Lung (tissue), 12 donors: ENCODE measurements around the gene MSH4. TPM values are rescaled to one million over a fixed set of nuclear protein-coding genes. Genes with fewer than 3 reads are reported as not detected.

Source experiments
- ATAC-seq: fragments of 200-7000 bp; cut with Tn5 transposase; one replicate; pipeline ENCODE4 v1.9.1; 2020; ENCODE audit warnings: moderate number of reproducible peaks; ENCODE audit not compliant: insufficient read depth, low FRiP score
- DNase-seq, 3 donors: peaks; one replicate each; pipeline ENCODE4 v3.0.0-alpha.2; 2013 to 2017
- H3K27ac ChIP-seq, 2 donors: one replicate each; pipeline ENCODE4 v1.5.1; 2013; ENCODE audit warnings: mild to moderate bottlenecking in 2 of 2, moderate library complexity in 2 of 2, control low read depth in 1 of 2, inconsistent platforms in 1 of 2, low read depth in 1 of 2, low read length in 1 of 2
- H3K27me3 ChIP-seq, 3 donors: one replicate each; pipeline ENCODE4 v1.5.1; 2013; ENCODE audit warnings: low read length in 2 of 3; ENCODE audit not compliant: control insufficient read depth in 3 of 3, insufficient read depth in 3 of 3
- H3K36me3 ChIP-seq, 4 donors: one replicate each; pipeline ENCODE4 v1.5.1; 2013; ENCODE audit warnings: low read length in 4 of 4, mild to moderate bottlenecking in 1 of 4, moderate library complexity in 1 of 4; ENCODE audit not compliant: control insufficient read depth in 4 of 4, insufficient read depth in 4 of 4
- H3K4me1 ChIP-seq, 5 donors: one replicate each; pipeline ENCODE4 v1.5.1; 2013; ENCODE audit warnings: low read length in 5 of 5, mild to moderate bottlenecking in 2 of 5, moderate library complexity in 1 of 5; ENCODE audit not compliant: control insufficient read depth in 5 of 5, insufficient read depth in 5 of 5
- H3K4me3 ChIP-seq: one replicate; pipeline ENCODE4 v1.5.1; 2013; ENCODE audit warnings: mild to moderate bottlenecking, control low read depth, moderate library complexity
- H3K9ac ChIP-seq, 2 donors: one replicate each; pipeline ENCODE4 v1.5.1; 2013; ENCODE audit warnings: low read length in 2 of 2, control low read depth in 1 of 2; ENCODE audit not compliant: insufficient read depth in 1 of 2
- H3K9me3 ChIP-seq, 4 donors: one replicate each; pipeline ENCODE4 v1.5.1; 2013; ENCODE audit warnings: low read length in 3 of 4, mild to moderate bottlenecking in 1 of 4, moderate library complexity in 1 of 4; ENCODE audit not compliant: control insufficient read depth in 4 of 4, insufficient read depth in 3 of 4
- CTCF ChIP-seq: IDR thresholded peaks from 2 replicates; pipeline ENCODE4 v1.5.1; 2012; ENCODE audit warnings: mild to moderate bottlenecking; ENCODE audit errors: control extremely low read depth, extremely low read depth
- WGBS, 2 donors: extraction: QIAGEN DNeasy Blood & Tissue Kit; methylation state at CpG; one replicate each; pipeline ENCODE4 v1.1.7; 2013; 5-methylcytosine and 5-hydroxymethylcytosine counted together
- polyA plus RNA-seq, 2 donors: library from polyadenylated mRNA; stranded (reverse); fragments of 200-250 nt; gene quantifications; one replicate each; pipeline ENCODE4 v1.2.1, GENCODE V29; 2013
- total RNA-seq, 2 donors: library from RNA; depleted of rRNA in 1 of 2; stranded (reverse); fragments of >200 nt in 1 of 2; gene quantifications; one replicate each; pipeline ENCODE4 v1.2.1, GENCODE V29; 2014 to 2021
- donor health status: control.
- donor health status: control.
- donor health status: Bipolar disorder and iron deficiency.
- donor health status: healthy.
- donor health status: DM: yes; HTN: yes; CAD: no.

The MSH4 gene
- total and polyA plus RNA-seq, 4 donors, result 0.13 to 0.40 (median 0.36) TPM

DNA sequence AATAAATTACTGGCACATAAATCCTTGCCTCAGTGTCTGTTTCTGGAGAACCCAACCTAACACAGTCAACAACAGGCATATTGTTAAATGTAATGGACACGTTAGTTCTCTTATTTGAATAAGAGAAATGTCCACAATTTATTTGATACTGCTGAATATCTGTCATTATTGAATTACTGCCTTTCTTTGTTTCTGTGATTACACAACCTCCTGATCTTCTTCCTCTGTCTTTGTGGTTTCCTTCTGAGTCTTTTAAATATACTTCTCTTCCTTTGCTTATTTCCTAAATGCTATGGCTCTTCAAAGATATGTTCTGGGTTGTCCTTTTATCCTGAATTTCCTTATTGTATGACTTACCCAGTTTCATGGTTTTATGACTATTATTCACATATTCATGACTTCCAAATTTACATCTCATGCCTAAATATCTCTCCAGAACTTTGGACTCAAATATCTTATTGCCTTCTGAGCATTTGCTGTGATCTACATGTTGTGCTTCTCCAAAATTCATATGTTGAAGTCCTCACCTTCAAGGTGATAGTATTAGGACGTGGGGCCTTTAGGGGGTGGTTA lies 39.9 kb downstream of the MSH4 start:
- no peak overlapping the region for H3K9ac ChIP-seq
- no peaks in the 10 kb centered on the region for H3K27me3 ChIP-seq
- ATAC-seq, result no peak
- DNase-seq, result no peak
- 51 to 56% methylated on average over 2 of the region's 2 CpGs for WGBS, 2 donors
- H3K4me3 ChIP-seq, result no peak overlapping the region
- no peaks in the 10 kb centered on the region for H3K9me3 ChIP-seq
- H3K36me3 ChIP-seq, result no peaks in the 10 kb centered on the region
- no peak for TF ChIP-seq CTCF
- no peaks in the 10 kb centered on the region for H3K4me1 ChIP-seq
- H3K27ac ChIP-seq, result no peak overlapping the region

DNA sequence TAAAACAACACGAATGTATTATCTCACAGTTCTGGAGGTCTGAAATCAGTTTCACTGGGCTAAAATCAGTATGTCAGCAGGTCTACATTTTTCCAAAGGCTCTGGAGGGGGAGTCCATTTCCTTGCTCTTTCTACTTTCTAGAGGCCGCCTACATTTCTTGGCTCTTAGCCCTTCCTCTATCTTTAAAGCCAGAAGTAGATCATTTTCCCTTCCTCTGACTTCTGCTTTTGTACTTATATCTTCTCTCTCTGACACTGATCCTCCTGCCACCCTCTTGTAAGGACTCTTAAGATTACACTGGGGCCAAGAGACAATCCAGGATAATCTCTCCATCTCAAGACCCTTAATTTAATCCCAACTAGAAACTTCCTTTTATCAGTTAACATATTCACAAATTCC lies 41.4 kb downstream of the MSH4 start:
- Histone ChIP-seq H3K9ac (no peak overlapping the region), H3K9me3 (no peaks in the 10 kb centered on the region), H3K4me1 (no peaks in the 10 kb centered on the region), H3K36me3 (no peaks in the 10 kb centered on the region), H3K27ac (no peak overlapping the region), H3K4me3 (no peak overlapping the region), H3K27me3 (no peaks in the 10 kb centered on the region)
- TF ChIP-seq CTCF, result no peak
- WGBS, 2 donors, result 69 to 74% methylated on average over 2 of the region's 2 CpGs
- DNase-seq (no peak), ATAC-seq (no peak)

GRCh38 chr1:75841421-75841820 lies 44.7 kb downstream of the MSH4 start:
- Histone ChIP-seq H3K4me1 (no peaks in the 10 kb centered on the region), H3K4me3 (no peak overlapping the region), H3K36me3 (no peaks in the 10 kb centered on the region), H3K9ac (no peak overlapping the region), H3K27ac (no peak overlapping the region), H3K27me3 (no peaks in the 10 kb centered on the region), H3K9me3 (no peaks in the 10 kb centered on the region)
- ATAC-seq (no peak), DNase-seq (no peak)
- no peak for TF ChIP-seq CTCF

DNA sequence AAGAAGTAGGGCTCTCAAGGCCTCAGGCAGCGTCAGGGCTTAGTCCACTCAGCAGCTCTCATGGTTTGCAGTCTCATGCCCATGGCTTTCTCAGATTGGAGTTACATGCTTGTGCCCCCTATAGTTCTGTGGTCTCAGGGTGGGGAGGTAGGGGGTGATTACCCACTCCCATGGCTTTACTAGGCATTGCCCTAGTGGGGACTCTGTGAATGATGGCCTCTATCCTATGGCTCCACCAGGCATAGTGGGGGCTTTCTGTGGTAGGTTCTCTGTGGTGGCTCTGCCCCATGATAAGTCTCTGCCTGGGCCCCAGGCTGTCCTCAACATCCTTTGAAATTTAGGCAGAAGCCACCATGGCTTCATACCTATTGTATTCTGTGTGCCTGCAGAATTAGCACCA lies 48.9 kb downstream of the MSH4 start:
- no peak for TF ChIP-seq CTCF
- Histone ChIP-seq H3K27me3 (no peaks in the 10 kb centered on the region), H3K9me3 (no peaks in the 10 kb centered on the region), H3K27ac (no peak overlapping the region), H3K9ac (no peak overlapping the region), H3K36me3 (no peaks in the 10 kb centered on the region), H3K4me1 (no peaks in the 10 kb centered on the region), H3K4me3 (no peak overlapping the region)
- WGBS, 2 donors, result 32 to 47% methylated on average over 1 of the region's 1 CpG
- DNase-seq (no peak), ATAC-seq (no peak)
